HG03045 (cell line): Measurements from ENCODE around the gene FOXJ2.
"Not testable (repeated sequence)": the region's sequence is repeated elsewhere in the genome, so short reads cannot be mapped to it uniquely, and the experiment has no call there.

Experiments
- ATAC-seq: cut with Tn5 transposase; IDR thresholded peaks from one replicate; pipeline ENCODE4 v1.9.1; 2021; ENCODE audit warnings: mild to moderate bottlenecking, moderate library complexity; ENCODE audit not compliant: unreplicated experiment

FOXJ2 gene

DNA sequence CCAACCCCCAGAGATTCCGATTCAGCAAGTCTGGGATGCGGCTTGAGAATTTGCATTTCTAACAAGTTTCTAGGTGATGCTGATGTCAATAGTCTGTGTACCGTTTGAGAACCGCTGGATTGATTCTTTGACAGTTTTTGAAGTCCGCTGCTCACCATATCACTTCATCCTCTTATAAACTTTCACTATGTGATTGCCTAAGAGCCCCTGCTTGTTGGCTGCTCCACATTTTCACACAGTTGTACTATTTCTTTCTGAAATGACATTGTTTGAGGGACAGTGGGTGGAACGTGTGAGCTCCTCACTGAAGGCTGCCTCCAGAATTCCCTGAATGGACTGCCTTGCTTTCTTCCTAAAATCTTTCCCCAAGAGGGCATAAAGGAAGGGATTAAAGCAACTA is 26.0 kb downstream of the FOXJ2 start:
- no peak for ATAC-seq

DNA sequence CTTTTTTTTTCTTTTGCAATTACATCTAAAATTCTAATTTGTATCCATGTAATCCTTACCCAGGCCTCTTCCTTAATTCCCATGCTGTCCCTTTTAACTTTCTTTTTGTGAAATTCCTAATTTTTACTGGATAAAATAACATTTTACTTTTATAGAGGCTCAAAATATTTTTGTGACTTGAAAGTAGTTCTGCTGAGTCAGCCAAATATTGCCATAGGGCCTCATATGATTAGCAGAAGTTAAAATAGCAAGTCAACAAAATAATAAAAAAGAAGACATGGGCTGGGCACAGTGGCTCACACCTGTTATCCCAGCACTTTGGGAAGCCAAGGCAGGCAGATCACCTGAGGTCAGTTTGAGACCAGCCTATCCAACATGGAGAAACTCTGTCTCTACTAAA is 31.6 kb downstream of the FOXJ2 start:
- no peak for ATAC-seq

DNA sequence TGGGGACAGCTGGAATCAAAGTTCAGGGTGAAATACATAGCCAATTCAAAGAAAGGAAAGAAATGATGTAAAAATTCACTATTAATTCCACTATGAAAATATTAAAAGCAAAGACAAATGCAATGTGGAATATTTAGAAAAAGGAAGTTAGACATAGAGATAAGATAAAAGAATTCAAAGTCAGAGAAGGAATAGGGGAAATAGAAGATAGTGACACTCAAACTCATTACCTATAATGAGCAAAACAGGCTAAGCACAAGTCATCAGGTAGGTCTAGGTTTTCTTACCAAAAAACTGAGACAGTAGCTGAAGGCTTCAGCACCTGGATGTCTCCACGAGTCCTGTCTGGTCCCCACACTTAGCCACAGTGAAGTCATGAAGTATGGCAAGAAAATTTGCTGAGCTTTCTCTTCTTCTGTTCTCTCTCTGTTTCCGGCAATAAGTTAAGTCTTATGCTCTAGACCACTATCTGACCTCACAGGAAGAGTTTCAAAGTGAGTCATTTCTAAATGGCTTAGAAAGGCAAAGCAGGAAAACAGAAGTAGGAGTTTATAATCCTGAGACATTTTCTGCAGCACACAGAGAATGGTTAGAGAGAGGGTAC is 33.6 kb downstream of the FOXJ2 start, which contains the start of gene C3AR1:
Gene C3AR1, minus strand, starts transcription at position 369 of the 604 bp plus-strand sequence. CDS start 6,174 bp downstream, outside the sequence.
- ATAC-seq: no peak

DNA sequence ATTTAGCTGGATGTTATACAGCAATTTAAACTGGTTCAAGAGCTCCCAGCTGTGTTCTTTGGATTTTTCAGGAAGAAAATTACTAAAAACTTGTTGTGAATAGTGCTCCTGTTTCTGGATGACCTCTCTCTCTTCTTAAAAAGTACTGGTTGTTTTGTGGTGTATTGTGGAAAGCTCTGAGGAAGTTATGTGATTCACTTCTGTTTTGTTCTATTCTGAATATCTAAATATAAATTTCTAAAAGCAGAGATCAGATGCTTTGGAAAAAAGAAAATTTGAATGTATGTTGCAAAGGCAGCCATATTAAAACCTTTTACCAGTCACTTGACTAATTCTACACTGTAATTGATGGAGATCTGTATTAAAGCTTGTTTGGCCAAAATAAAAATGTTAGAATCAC is 37.1 kb downstream of the FOXJ2 start:
- no peak for ATAC-seq

DNA sequence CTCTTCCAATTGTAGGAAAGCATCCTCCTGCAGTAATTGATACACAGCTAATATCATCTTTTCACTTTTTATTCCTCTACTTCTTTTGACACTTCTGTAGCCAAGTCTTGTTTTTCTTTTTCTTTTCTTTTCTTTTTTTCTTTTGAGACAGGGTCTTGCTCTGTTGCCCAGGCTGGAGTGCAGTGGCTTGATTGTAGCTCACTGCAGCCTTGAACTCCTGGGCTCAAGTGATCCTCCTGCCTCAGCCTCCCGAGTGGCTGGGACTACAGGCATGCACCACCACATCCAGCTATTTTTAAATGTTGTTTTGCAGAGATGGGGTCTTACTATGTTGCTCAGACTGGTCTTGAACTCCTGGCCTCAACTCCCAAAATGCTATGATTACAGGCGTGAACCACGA is 39.3 kb downstream of the FOXJ2 start:
- ATAC-seq: not testable (repeated sequence)

DNA sequence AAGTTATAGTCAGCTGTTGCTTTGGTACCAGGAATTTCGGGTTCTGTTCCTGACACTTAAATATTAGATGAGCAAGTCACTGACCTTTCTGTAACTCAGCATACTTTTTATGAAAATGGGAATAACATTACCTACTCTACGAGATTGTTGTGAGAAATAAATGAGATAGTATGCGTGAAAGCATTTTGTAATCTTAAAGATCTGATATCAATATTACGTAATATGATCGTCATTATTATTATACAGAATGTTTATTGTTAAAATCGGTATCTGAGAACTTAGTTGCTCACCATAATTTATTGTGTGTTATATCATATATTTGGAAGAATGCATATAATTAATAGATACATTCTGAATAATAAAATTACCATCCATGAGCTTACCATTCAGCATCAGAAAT is 43.4 kb downstream of the FOXJ2 start:
- no peak for ATAC-seq

DNA sequence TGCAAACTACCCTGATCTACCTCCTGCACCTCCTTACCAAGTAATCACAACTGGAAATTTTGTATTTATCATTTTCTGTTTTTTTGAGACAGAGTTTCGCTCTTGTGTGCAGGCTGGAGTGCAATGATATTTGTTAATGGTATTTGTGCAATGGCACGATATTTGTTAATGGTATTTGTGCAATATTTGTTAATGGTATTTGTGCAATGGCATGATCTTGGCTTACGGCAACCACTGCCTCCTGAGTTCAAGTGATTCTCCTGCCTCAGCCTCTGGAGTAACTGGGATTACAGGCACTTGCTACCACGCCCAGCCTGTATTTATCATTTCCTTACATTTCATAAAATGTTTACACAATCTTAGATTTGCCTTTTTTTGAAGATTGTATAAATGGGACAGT is 43.9 kb downstream of the FOXJ2 start:
- ATAC-seq: no peak

DNA sequence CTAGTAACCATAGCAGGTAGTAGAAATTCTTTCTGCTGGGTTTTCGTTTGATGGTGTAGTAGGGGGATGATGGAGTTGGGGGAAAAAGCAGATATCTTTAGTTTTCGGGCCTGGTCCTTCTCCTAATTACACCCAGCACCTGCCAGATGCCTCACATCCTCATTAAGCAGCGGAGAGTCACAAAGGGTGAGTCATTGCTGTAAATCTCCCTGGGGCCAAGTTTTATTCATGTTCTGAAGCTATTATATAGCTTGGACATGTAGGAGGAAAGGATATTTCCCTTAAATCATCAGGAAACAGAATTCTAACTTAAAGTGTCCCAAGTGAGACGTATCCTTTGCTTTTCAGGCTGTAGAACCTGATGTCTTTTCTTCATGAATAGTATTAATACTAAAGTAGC is 44.7 kb downstream of the FOXJ2 start:
- ATAC-seq: no peak

DNA sequence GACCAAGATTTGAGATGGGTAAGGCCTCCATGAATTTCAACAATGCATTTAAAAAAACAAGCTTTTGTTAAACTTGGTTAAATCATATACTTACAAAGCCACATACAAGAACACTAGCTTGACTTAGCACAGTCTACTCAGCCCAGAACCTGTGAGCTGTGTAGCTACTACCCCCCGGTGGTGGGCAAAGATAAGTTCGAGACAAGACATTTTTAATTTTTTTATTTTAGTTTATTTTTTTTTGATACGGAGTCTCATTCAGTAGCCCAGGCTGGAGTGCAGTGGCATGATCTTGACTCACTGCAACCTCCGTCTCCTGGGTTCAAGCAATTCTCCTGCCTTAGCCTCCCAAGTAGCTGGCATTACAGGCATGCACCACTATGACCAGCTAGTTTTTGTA is 45.9 kb downstream of the FOXJ2 start:
- ATAC-seq: no peak

DNA sequence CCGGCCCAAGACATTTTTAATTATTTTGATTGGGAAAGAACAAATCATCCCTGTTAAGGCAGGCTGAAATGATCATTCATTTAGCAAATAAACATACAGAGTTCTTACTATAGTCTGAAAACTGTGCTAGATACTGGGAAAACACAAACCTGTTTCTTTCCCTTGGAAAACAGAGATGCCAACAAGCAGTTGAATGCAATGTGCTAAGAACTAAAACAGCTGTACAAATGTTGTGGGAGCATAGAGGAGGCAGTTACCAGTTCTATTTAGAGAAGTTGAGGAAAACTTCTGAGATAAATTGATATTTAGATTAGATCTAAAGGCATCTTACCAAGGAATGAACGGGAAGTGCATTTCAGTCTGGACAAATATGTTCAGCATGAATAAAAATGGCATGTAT is 46.4 kb downstream of the FOXJ2 start:
- ATAC-seq: no peak

DNA sequence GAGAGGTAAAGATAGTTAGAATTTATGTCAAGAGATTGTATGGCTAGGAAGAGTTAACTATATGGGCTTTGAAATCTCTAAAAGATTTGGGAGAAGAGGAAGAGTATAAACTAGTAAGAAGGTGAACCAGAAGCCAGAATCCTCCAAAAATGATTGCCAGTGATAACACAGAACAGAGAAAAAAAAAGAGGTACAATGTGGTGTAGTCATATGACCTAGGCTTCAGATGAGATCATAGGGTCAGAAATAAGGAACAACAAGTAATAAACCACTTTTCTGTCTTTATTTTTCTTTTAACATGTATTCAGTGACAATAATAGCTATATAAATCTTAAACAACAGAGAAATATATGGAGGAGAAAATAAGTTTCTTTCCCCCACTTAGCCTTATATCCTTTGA is 47.6 kb downstream of the FOXJ2 start:
- no peak for ATAC-seq

DNA sequence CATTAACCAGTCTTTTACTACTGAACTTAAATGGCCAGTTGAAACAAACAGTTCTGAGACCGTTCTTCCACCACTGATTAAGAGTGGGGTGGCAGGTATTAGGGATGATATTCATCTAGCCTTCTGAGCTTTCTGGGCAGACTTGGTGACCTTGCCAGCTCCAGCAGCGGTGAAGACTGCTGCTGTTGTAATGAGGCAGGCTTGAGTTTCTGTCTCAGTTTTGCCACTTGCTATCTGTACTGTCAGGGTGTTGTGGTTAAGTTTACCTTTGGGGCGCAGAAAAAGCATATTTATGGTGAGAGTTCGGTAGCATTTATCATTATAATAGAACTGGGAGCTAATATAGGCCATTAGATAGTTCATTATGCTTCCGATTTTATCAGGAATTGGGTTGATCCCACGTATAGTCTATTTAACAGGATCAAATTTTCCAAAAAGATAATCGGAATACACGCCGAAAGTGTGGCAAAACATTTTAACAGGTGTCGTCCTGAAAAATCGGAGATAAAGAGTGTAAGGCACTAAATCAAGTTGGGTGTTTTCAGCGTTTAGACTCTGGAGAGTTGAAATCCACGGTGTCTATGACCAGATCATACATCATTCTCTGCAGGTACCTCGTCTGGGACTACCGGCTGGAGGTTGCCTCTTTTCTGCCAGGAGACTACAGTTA is 48.9 kb downstream of the FOXJ2 start:
- ATAC-seq: no peak

DNA sequence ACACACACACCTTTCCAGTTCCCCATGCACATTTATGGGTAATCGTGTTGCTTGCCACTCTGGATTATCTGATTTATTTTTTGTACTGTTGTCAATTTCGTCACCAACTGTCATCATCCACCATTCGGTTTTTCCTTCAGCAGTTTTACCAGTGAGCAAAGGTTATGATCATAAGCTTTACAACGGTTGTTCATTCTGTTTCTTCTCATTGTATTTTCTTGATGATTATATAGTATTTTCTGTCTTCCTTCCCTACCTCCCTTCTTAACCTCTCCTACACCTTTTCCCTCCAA is 50.2 kb downstream of the FOXJ2 start:
- ATAC-seq: no peak

DNA sequence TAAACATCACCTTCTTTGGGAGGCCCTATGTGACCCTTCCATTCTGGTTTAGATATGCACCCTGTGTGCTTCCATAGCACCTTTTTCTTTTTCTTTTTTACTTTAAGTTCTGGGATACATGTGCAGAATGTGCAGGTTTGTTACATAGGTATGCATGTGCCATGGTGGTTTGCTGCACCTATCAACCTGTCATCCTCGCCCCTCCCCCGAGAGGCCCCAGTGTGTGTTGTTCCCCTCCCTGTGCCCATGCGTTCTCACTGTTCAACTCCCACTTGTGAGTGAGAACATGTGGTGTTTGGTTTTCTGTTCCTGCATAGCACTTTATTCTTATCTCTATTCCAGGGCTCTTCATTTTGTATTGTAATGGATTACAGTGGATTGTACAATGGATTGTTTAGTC is 51.8 kb downstream of the FOXJ2 start:
- ATAC-seq: not testable (repeated sequence)

DNA sequence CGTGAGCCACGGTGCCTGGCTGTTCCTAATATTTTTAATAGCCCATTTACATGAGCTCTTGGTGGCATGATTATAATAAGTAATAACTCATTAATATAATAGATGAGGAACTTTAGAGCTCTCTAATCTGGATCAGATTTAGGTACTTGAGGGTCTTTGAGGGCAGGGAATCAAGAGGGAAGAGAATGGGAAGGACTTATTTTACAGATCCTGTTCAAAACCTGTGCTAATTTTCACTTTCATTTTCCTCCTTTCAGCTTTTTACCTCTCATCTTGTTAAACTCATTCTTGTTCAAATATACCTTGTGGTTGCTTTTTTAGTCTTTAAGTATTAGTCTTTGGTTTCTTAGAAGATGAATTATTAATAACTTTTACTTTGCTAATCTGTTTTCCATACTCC is 55.1 kb downstream of the FOXJ2 start:
- no peak for ATAC-seq

DNA sequence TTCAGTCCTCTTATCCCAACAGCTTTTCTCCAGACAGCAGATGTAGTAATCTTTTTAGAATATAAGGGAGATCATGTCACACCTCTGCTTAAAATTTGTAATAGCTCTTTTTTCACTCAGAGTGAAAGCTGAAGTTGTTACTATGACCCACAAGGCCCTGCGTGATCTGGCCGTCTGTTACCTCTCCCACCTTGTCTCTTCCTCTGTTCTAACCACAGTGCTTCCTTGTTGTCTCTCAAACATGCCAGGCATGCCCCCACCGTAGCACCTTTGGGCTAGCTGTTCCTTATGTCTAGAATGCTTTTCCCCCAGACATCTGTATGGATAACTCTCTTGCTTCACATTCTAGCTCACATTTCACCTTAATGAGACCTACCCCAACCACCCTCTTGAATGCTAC is 56.1 kb downstream of the FOXJ2 start:
- no peak for ATAC-seq

DNA sequence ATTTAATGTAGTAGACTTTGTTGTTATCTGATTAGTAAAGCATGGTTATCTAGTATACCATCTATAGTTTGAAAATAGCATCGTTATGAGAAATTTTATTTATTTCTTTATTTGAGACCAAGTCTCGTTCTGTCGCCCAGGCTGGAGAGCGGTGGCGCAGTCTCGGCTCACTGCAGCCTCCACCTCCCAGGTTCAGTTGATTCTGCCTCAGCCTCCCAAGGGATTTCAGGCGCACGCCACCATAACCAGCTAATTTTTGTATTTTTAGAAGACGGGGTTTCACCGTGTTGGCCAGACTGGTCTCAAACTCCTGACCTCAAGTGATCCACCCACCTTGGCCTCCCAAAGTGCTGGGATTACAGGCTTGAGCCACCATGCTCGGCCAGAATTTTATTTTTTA is 56.8 kb downstream of the FOXJ2 start:
- not testable (repeated sequence) for ATAC-seq

DNA sequence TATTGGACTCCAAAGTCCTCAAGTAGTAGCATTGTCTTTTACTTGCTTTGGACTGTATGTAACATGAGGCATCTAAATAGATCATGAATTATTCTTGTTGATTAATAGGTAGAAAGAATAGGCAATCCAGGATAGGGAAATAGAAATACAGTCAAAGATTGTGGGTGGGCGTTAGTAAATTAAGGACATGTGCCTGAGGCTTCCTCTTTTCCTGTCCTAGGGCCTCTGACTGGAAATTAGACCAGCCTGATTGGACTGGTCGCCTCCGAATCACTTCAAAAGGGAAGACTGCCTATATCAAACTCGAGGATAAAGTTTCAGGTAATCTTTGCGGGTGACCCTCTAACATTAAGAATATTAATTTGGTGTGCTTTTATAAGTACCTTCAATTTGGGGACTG is 57.2 kb downstream of the FOXJ2 start:
- no peak for ATAC-seq

DNA sequence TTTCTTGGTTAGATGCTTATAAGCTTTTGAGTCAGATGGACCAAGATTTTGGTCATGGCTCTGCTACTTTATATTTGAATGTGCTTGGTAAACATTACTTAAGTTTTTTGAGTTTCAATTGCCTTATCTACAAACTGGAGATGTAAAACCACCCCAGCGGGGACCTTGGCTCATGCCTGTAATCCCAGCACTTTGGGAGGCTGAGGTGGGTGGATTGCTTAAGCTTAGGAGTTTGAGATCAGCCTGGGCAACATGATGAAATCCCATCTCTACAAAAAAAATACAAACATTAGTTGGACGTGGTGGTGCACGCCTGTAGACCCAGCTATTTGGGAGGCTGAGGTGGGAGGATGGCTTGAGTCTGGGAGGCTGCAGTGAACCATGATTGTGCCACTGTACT is 60.8 kb downstream of the FOXJ2 start:
- no peak for ATAC-seq

DNA sequence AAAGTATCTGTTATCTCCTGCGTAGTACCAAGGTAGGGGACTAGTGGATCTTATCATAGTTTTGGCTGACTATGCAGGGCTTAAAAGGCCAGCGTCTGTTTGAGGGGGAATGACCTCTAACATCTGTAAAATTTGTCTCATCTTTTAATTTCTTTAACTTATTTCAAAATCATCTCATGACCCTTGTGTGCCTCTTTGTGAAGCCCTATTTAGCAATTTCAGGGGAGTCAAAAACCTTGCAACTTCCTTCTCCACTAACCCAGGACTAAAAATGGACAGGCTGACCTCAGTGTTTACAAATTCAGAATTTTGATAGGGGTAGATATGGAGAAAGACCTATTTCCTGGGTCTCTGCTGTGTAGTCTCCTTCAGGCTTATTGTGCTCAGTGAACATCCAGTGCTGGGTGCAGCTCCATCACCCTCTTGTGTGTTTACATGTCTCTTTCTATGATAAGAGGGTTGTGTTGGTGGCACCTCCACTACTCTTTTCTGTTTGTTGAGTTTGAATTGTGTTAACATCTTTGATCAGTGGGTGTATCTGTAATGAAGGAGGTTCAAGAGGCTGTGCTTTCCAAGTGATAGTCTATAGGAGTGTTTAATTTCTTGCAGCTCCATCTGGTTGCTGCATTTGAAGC is 63.9 kb downstream of the FOXJ2 start:
- no peak for ATAC-seq

DNA sequence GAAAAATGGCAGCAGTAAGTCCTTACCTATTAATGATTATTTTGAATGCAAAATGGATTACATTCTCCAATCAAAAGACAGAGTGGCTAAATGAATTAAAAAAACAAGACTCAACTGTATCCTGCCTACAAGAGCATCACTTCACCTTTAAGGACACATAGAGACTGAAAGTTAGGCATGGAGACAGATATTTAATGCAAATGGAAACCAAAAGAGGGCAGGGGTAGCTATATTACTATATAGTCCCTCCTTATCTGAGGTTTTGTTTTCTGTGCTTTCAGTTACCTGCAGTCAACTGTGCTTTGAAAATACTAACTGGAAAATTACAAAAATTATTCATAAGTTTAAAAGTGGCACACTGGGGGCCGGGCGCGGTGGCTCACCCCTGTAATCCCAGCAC is 66.7 kb downstream of the FOXJ2 start:
- ATAC-seq: no peak
